Stimulated activated CD4-positive, alpha-beta T cell treated with anti-CD3 and anti-CD28 coated beads, Interleukin-12 subunit alpha, Interleukin-12 subunit beta, amount 100 ng/mL, for 24 hours (primary cell): ENCODE results near the gene GRM3.

ENCODE experiments used
- DNase-seq, 2 experiments: peaks; one replicate each; pipeline ENCODE4 v3.0.0-alpha.2; 2020; ENCODE audit warnings: low read depth in 2 of 2

Gene GRM3

DNA sequence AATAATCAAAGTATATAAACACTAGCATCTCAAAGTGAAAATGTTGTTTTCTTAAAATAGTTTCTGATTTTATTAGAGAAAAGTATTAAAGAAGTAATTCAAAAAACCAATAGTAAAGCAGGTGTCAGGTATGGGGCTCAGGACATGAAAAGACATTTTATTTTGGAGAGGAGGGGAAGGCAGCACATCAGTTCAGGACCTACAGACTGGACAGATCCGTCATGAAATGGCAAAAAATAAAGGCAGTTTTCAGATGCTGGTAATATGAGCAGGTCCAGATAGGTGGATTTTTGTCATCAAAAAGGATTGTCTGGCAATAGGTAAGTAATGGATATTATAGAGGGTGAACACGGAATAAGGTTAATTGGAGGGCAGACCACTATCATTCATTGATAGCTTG, 49.0 kb downstream of the GRM3 start:
- DNase-seq, result no peak

- DNase-seq, result no peak
Observed at GRCh38 chr7:86706406-86706805, 62.7 kb downstream of the GRM3 start.

DNA sequence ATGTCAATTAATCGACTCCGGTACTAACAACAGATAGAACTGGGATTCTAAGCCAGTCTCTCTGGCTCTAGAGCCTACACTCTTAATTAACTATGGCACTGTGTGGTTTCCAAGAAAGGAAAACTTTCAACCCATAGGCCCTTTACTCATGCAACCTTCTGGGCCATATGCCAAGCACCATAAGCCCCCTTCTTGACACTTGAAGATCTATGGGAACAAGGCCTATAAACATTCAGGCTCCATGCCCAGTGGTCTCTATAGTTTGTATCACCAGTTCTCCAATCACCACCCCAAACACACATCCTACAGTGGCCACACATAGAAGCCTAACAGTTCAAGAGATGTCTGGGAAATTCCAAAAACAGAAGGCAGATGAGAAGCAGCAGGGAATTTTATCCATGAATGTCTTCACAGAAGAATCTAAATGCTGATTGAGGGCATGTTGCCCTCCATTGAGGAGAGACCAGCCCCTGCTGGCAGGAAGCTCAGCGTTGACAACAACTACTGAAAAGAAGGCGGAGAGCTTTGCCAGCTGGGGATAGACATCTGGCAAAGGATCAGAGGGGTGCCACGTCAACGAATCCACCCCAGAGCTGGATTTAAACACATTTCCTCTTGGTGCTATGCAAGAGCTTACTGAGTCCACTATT, 64.4 kb downstream of the GRM3 start:
- DNase-seq, result no peak

DNA sequence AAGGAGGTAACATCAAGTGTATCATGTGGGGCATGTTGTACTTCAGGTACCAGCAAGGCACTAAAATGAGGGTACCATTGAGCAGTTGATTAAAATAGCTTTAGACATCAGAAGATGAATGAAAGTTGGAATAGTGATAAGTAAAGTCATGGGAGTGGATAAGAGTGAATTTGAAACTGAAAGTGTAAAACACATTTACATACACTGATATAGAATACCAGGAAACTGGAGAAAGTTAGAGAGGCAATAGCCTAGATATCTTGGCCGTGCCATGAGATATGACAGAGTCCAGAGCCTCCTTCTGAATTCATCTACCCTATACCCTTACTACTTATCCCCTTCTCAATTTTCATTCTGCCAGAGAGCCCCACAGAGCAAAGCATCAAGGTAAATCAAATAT, 76.6 kb downstream of the GRM3 start:
- DNase-seq, result no peak

DNA sequence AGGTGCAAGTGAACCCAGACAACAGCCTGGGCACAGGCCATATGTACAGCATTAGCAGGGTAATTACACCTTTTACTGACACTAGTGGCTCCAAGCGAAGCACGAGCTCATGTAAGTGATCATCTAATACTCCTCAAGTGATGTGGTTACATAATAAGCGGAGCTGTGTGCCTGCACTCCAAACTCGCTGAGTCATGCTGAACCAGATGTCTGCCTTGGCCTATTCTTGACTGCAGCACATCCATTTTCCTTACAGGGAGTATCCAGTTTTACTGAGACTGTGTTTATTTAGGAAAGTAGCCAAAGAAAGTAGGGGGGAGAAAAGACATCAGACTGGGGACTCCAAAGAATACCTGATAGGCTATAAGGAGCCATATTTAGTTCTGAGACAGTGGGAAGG, 90.1 kb downstream of the GRM3 start:
- no peak for DNase-seq

DNA sequence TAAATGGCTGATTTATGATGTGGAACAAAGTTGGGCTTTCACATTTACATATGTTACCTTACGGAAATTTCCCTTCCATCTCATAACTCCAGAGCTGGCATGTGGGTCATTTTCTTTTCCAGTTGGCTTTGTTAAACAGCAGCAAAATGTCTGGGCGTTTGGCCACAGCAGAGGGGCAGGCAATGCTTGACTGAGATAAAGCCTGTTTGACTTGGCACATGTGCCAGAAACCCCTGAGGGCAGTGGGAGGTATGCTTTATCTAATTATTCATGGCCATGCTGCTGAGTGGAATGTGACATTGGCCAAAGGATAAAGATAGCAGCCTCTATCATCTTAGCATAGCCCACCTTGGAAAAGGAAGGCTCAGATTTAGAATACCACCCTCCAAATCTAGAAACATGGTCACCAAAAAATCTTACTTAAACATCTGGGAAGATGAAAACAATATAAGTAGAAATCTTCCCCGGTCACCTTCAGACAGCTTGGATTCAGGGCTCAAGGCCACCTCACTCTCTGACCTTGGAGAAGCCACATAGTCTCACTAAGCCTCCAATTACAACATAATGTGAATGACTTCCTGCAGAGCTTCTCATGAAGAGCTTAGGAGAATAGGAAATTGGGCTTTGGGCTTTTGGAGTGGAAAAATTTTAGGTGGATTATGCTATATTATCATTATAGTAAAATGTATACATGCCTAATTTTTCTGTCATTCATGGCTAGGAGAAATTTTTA, 101.5 kb downstream of the GRM3 start:
- no peak for DNase-seq

GRCh38 chr7:86747698-86748097, 104.0 kb downstream of the GRM3 start:
- no peak for DNase-seq

- no peak for DNase-seq
Observed at GRCh38 chr7:86748201-86748600, 104.5 kb downstream of the GRM3 start.

GRCh38 chr7:86748843-86749719, 105.4 kb downstream of the GRM3 start:
- no peak for DNase-seq

DNA sequence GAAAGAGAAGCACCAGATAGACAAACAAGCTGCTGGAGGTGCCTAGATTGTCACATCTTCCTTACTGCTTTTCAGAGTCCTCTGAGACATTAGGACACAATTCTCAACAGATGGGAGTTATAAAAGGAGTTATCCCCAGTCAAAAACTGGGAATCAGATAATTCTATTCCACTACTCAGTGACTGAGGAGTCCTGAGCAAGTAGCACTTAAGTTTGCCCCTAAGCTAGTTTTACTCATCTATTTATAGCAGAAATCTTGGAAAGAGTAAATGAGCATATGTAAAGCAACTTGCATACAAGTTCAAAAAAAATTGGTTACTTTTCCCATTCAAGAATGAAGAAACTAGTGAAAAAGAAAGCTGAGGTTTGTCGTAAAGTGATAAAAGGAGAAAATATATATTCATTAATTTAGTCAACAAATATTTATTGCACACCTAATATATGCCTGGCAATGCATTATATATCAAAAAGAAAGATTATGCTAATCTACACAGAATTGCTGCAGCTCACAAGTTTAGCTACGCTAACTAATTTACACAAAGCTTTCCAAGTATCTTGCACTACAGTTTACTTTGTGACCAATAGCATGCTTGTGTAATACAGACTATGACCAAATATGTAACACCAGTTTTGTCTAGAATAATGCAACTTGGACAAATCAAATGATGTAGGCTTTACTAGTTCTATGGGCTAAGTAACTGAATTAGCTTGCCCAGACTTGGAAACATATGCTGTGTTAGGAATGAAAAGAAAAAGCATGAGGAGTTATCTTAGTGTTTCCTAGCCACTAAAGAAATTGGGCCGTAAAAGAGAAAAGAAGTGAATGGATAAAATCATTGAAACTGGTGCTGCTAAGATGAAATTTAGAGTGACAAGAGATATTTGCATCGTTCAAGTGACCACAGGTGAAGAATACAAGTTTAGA, 106.3 kb downstream of the GRM3 start:
- no peak for DNase-seq

DNA sequence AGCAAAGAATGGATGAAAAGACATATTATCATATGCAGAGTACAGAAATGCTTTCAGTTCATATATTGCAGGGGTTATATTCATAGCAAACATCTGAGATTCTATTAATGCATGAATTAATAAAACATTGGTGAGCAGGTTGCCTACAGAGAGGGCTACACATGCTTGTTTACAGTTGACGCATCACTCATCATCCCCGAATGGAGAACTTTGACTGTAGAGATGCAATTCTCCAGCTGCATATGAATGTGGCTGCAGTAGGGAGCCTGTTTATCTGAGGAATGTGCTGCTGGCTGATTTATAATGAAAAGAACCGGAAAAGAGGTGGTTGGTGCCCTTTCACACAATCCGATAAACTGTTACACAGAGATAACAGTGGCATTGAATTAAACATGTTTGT, 116.5 kb downstream of the GRM3 start:
- DNase-seq, result no peak

GRCh38 chr7:86762129-86762528, 118.4 kb downstream of the GRM3 start:
- DNase-seq, result no peak

GRCh38 chr7:86765931-86766330, 122.2 kb downstream of the GRM3 start:
- no peak for DNase-seq

GRCh38 chr7:86768394-86768793, 124.7 kb downstream of the GRM3 start:
- no peak for DNase-seq

GRCh38 chr7:86768967-86769760, 125.5 kb downstream of the GRM3 start:
- DNase-seq, result no peak

DNA sequence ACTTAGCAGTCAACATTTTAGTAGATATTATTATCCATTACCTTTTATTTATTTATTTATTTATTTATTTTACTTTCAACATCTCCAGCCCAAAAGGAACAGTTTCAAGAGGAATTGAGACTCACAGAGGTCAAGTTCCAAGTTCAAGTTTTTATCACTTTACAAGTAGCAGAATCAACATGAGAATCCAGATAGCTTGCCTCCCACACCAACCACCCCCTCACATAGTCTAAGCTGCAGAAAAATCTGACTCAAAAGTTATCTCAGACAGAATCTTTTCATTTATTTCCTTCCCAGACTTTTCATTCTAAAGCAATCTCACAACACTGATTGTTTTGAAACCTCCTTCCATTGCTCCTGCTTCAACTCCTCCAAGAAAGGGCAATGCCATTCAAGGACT, 129.6 kb downstream of the GRM3 start:
- no peak for DNase-seq

- DNase-seq, result no peak
Observed at GRCh38 chr7:86775203-86775602, 131.5 kb downstream of the GRM3 start.

GRCh38 chr7:86776136-86776535, 132.4 kb downstream of the GRM3 start:
- no peak for DNase-seq

DNA sequence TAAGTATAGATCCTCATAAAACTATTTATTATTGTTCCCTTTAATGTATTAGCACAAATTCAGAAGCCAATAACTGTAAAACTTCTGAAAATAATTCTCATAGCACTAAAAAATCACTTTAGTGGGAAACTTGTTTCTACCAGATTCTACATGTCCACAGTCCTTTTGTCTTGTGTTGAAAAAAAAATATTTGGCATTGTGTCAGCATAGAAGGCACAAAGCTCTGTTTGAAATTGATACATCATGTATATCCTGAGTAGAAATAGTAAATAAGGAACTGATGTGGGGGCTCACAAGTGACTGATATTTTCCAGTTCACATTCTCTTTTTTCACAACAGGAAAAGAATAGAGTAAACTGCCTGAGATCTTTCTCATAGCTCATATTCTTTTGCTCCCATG, 134.6 kb downstream of the GRM3 start:
- no peak for DNase-seq

GRCh38 chr7:86784765-86785164, 141.1 kb downstream of the GRM3 start:
- no peak for DNase-seq

DNA sequence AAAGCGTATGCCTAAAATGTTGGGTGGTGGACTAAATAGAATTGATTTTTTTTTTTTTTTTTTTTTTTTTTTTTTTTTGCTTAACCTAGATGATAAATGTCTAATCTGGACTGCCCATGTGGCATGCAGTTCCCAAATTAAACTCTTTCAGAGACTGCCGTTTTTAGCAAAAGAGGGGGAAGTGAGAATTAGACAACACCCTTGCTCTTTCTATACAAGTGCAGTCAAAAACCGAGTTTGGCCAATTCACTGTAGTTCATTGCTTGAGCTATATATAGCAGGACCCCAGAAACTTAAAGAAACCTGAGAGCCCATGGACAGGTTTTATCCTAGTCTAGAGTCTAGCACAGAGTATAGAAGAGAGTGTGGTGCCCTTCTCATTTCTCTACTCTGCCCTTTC, 141.9 kb downstream of the GRM3 start:
- no peak for DNase-seq
